Endothelial cell of umbilical vein (primary cell): ENCODE data around the gene KRT31. TPM values are rescaled to one million over a fixed set of nuclear protein-coding genes. Genes with fewer than 3 reads are reported as not detected.
"Not testable (repeated sequence)": the region's sequence is repeated elsewhere in the genome, so short reads cannot be mapped to it uniquely, and the experiment has no call there.

Experiments used
- BruUV-seq: library from RNA; stranded (reverse); fragments of 400-500 nt; replicated peaks from 2 replicates; lab custom pipeline; 2021; lab: Mats Ljungman, UMichigan
- CTCF ChIA-PET: fragments of 300-600, 350-600 bp; sonication (Branson Sonifier 250); formaldehyde crosslinking; loops from one replicate; lab custom pipeline; 2021; ENCODE audit warnings: antibody characterized with exemption, inconsistent platforms; lab: Charles Lee
- POLR2A ChIA-PET: fragments of 300-600, 350-600 bp; sonication (Branson Sonifier 250); formaldehyde crosslinking; loops from one replicate; lab custom pipeline; 2021; ENCODE audit warnings: antibody characterized with exemption, inconsistent platforms; lab: Charles Lee
- DNase-seq: peaks from one replicate; pipeline ENCODE4 v3.0.0-alpha.2; 2011; ENCODE audit warnings: low read depth, low spot score
- FAIRE-seq: peaks from 2 replicates; lab custom pipeline; 2011; peaks lifted over from hg19 to GRCh38; lab: Jason Lieb, UNC
- H2AFZ ChIP-seq: 2 replicates; pipeline ENCODE4 v1.6.0; 2012; ENCODE audit warnings: low read depth, low read length, control low read depth, inconsistent platforms
- H3K27ac ChIP-seq: 2 replicates; pipeline ENCODE4 v1.5.1; 2011; ENCODE audit warnings: low read depth, mild to moderate bottlenecking, control low read depth, low read length, moderate library complexity; ENCODE audit not compliant: insufficient read depth
- H3K27me3 ChIP-seq, 2 experiments: 2 replicates each; pipeline versions ENCODE4 v1.6.0 to v1.6.1; 2011; ENCODE audit warnings: low read length in 2 of 2, mixed read lengths in 1 of 2; ENCODE audit not compliant: control insufficient read depth in 2 of 2, insufficient read depth in 2 of 2
- H3K36me3 ChIP-seq, 2 experiments: 2 replicates in 1 of 2; 3 replicates in 1 of 2; pipeline ENCODE4 v1.5.1; 2011; ENCODE audit warnings: low read length in 2 of 2, mild to moderate bottlenecking in 1 of 2, moderate library complexity in 1 of 2; ENCODE audit not compliant: control insufficient read depth in 2 of 2, insufficient read depth in 2 of 2; ENCODE audit errors: extremely low read depth in 1 of 2
- H3K4me1 ChIP-seq: 3 replicates; pipeline ENCODE4 v1.5.1; 2011; ENCODE audit warnings: mild to moderate bottlenecking, low read length; ENCODE audit not compliant: control insufficient read depth, insufficient read depth; ENCODE audit errors: extremely low read depth
- H3K4me2 ChIP-seq: 2 replicates; pipeline ENCODE4 v1.6.1; 2011; ENCODE audit warnings: low read length, control low read depth, mixed read lengths; ENCODE audit not compliant: insufficient read depth
- H3K4me3 ChIP-seq, 3 experiments: fragments of 200-600 bp in 1 of 3; sonication (generic), shearing (Covaris generic) in 1 of 3; replicated peaks in 1 of 3; 2 replicates each; pipeline ENCODE4 v1.5.1; 2011 to 2016; ENCODE audit warnings: control low read depth in 3 of 3, low read length in 3 of 3, mild to moderate bottlenecking in 2 of 3, inconsistent platforms in 1 of 3, low read depth in 1 of 3, moderate library complexity in 1 of 3; ENCODE audit not compliant: insufficient read depth in 1 of 3
- H3K79me2 ChIP-seq: 2 replicates; pipeline ENCODE4 v1.6.0; 2012; ENCODE audit warnings: low read length, inconsistent platforms; ENCODE audit not compliant: control insufficient read depth, insufficient read depth
- H3K9ac ChIP-seq: replicated peaks from 2 replicates; pipeline ENCODE3; 2011; ENCODE audit warnings: low read length, control low read depth; ENCODE audit not compliant: insufficient read depth; ENCODE audit errors: extremely low read depth
- H3K9me1 ChIP-seq: replicated peaks from 3 replicates; pipeline ENCODE4 v1.6.0; 2011; ENCODE audit warnings: mild to moderate bottlenecking, low read length; ENCODE audit not compliant: control insufficient read depth, insufficient read depth; ENCODE audit errors: extremely low read depth
- H3K9me3 ChIP-seq: replicated peaks from 2 replicates; pipeline ENCODE4 v1.5.1; 2012; ENCODE audit warnings: low read length, inconsistent platforms; ENCODE audit not compliant: control insufficient read depth, insufficient read depth
- H4K20me1 ChIP-seq: replicated peaks from 2 replicates; pipeline ENCODE3; 2011; ENCODE audit warnings: mild to moderate bottlenecking, low read length; ENCODE audit not compliant: control insufficient read depth, insufficient read depth; ENCODE audit errors: extremely low read depth
- EZH2 ChIP-seq: IDR thresholded peaks from 2 replicates; pipeline ENCODE4 v1.6.1; 2012; ENCODE audit warnings: borderline replicate concordance, low read depth, mild to moderate bottlenecking, moderate library complexity, low read length, inconsistent platforms; ENCODE audit not compliant: severe bottlenecking
- FOS ChIP-seq: IDR thresholded peaks from 2 replicates; pipeline ENCODE4 v1.6.1; 2011; ENCODE audit warnings: mild to moderate bottlenecking, low read length, moderate library complexity, borderline replicate concordance; ENCODE audit not compliant: insufficient read depth
- GATA2 ChIP-seq: IDR thresholded peaks from 2 replicates; pipeline ENCODE4 v1.7.0; 2011; ENCODE audit warnings: low read depth, mild to moderate bottlenecking, moderate library complexity, mixed read lengths, low read length; ENCODE audit not compliant: insufficient read length, insufficient read depth
- JUN ChIP-seq: IDR thresholded peaks from 2 replicates; pipeline ENCODE4 v1.6.1; 2011; ENCODE audit warnings: borderline replicate concordance, low read depth; ENCODE audit not compliant: insufficient read length, insufficient read depth
- MYC ChIP-seq: IDR thresholded peaks from one replicate; pipeline ENCODE4 v1.6.1; 2011; ENCODE audit warnings: mild to moderate bottlenecking, low read depth, low read length
- POLR2A ChIP-seq: IDR thresholded peaks from 2 replicates; pipeline ENCODE4 v1.6.1; 2012; ENCODE audit warnings: low read depth, mild to moderate bottlenecking, control low read depth, low read length
- POLR2AphosphoS5 ChIP-seq: IDR thresholded peaks from 2 replicates; pipeline ENCODE4 v1.6.1; 2012; ENCODE audit warnings: low read depth, mild to moderate bottlenecking, control low read depth, low read length, moderate library complexity; ENCODE audit not compliant: insufficient read depth
- dilution Hi-C: fragments of 300-500 bp; cut with MboI; formaldehyde crosslinking; loops from one replicate; pipeline ENCODE4 v1.15.0; 2019; ENCODE audit warnings: low sequenced_read_pairs; ENCODE audit not compliant: extremely low pct_ligation_motif_present
- intact Hi-C: fragments of 100-400 bp; cut with micrococcal nuclease; formaldehyde crosslinking; loops from one replicate; pipeline ENCODE4 v1.10.0; 2022
- polyA plus RNA-seq, 4 experiments: library from polyadenylated mRNA; depleted of rRNA in 3 of 4; stranded (reverse) in 3 of 4; unstranded in 1 of 4; fragments of >200 nt; gene quantifications; 2 replicates each; pipeline versions ENCODE4 v1.2.1 to v1.2.3, GENCODE V29; 2011 to 2012; ENCODE audit warnings: missing spikeins in 1 of 4
- total RNA-seq: library from RNA; stranded (reverse); gene quantifications from 2 replicates; pipeline ENCODE4 v1.2.3, GENCODE V29; 2021
- TF ChIP-seq, protein P1 (sequence below): IDR thresholded peaks from 2 replicates; pipeline ENCODE4 v1.6.1; 2011; ENCODE audit not compliant: insufficient read depth, insufficient read length
- TF ChIP-seq, protein P2 (sequence below), 2 donors: IDR thresholded peaks; 1 replicate in 1 of 2; 2 replicates in 1 of 2; pipeline ENCODE4 v1.5.1; 2011; ENCODE audit warnings: low read length in 2 of 2, mild to moderate bottlenecking in 2 of 2, moderate library complexity in 2 of 2, control low read depth in 1 of 2, inconsistent platforms in 1 of 2, low read depth in 1 of 2; ENCODE audit not compliant: insufficient read depth in 1 of 2; ENCODE audit errors: extremely low read depth in 1 of 2

The KRT31 gene
- total and polyA plus RNA-seq, 2 donors (not counting 3 experiments of a cell fraction or from before 2014, with no cell fraction given) = not detected

DNA sequence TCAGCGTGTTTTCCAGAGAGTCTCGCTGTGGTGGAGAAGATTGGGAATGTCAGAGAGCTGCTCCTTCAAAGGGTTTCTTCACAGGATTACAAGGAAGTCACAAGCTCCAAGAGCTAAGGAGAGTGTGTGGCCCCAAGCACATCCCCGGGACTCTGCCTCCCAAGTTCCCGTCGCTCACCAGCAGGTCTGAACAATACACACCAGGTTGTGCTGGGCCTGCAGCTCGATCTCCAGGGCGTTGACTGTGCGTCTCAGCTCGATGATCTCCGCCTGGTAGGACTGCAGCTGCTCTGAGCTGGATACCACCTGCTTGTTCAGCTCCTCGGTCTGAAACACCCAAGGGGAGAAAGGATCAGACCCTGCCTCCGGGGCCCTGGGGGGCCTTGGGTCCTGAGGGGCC is 2.4 kb downstream of the KRT31 start:
- H3K36me3 ChIP-seq, H2AFZ ChIP-seq, DNase-seq, H4K20me1 ChIP-seq, BruUV-seq, H3K4me1 ChIP-seq, H3K4me2 ChIP-seq, dilution Hi-C loops, H3K9me3 ChIP-seq, H3K27ac ChIP-seq, FAIRE-seq, H3K4me3 ChIP-seq, intact Hi-C loops, H3K79me2 ChIP-seq, POLR2A ChIA-PET, H3K9ac ChIP-seq, H3K9me1 ChIP-seq: not testable (repeated sequence)
- peaks cover 9 to 23% of the 10 kb centered on the region in 2 experiments for H3K27me3 ChIP-seq
- CTCF ChIA-PET = interaction anchor here (0.6 kb wide), 1 partner anchor 1319 kb away, joined by 3 read pairs; no protein-coding TSS in a partner anchor

DNA sequence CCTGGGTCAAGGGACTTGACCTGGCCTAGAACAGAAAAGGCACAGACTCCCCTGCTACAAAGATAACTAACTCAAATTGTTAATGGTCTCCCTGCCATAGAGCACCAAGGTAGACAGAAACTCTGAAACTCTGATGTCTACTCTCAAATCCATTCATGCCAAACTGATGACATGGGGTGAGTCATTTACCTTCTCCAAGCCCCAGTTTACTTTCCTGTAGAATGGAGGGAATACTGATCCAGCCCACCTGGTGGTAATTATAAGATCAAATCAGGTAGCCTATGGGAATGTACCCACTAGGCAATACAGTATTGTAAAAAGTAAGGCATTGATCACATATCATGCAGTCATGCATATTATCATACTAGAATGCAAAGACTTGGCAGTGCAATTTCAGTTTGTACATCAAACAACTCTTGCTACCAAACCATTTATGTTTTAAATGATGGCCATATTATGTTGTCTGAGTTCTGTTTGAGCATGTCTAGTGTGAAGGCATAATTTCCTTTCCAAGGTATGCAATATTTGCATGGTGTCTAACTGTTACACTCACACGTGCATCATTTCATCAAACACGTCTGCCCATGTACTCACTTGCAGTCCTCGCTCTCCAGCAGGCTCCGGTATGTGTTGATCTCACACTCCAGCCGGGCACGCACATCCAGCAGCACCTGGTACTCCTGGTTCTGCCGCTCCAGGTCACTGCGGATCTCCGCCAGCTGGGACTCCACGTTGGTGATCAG is 3.0 kb downstream of the KRT31 start:
- FAIRE-seq (no peak), DNase-seq (no peak)
- no peak overlapping the region for H3K27ac ChIP-seq
- dilution Hi-C loops = no loop called here
- POLR2A ChIA-PET = no interaction called here
- intact Hi-C loops = no loop called here
- no peak overlapping the region for H3K4me2 ChIP-seq
- no peak overlapping the region for H3K4me3 ChIP-seq
- no peaks in the 10 kb centered on the region for H3K4me1 ChIP-seq
- no peaks in the 10 kb centered on the region for H3K9me1 ChIP-seq
- H3K27me3 ChIP-seq = peaks cover 8 to 20% of the 10 kb centered on the region in 2 experiments
- H3K36me3 ChIP-seq = no peaks in the 10 kb centered on the region
- no peak overlapping the region for H2AFZ ChIP-seq
- H3K9ac ChIP-seq = no peak overlapping the region
- CTCF ChIA-PET = no interaction called here
- H4K20me1 ChIP-seq = no peaks in the 10 kb centered on the region
- no peak for TF ChIP-seq JUN
- no peak for TF ChIP-seq POLR2A
- TF ChIP-seq, protein P1, sequence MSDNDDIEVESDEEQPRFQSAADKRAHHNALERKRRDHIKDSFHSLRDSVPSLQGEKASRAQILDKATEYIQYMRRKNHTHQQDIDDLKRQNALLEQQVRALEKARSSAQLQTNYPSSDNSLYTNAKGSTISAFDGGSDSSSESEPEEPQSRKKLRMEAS = no peak
- no peak for TF ChIP-seq FOS
- TF ChIP-seq MYC = no peak
- no peak for TF ChIP-seq EZH2
- no peak for TF ChIP-seq POLR2AphosphoS5
- TF ChIP-seq, protein P2, sequence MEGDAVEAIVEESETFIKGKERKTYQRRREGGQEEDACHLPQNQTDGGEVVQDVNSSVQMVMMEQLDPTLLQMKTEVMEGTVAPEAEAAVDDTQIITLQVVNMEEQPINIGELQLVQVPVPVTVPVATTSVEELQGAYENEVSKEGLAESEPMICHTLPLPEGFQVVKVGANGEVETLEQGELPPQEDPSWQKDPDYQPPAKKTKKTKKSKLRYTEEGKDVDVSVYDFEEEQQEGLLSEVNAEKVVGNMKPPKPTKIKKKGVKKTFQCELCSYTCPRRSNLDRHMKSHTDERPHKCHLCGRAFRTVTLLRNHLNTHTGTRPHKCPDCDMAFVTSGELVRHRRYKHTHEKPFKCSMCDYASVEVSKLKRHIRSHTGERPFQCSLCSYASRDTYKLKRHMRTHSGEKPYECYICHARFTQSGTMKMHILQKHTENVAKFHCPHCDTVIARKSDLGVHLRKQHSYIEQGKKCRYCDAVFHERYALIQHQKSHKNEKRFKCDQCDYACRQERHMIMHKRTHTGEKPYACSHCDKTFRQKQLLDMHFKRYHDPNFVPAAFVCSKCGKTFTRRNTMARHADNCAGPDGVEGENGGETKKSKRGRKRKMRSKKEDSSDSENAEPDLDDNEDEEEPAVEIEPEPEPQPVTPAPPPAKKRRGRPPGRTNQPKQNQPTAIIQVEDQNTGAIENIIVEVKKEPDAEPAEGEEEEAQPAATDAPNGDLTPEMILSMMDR (IDR thresholded peaks at IDR 0.05; ENCODE audit: extremely low read depth in 1 of 2, insufficient read depth in 1 of 2, low read depth in 1 of 2, low read length in 2 of 2) = no peak
- TF ChIP-seq GATA2 = no peak
- no peaks in the 10 kb centered on the region for H3K79me2 ChIP-seq
- no peaks in the 10 kb centered on the region for H3K9me3 ChIP-seq
- no TSS peak for BruUV-seq
